ENCODE data around the gene AGAP2.

The AGAP2 gene

DNA sequence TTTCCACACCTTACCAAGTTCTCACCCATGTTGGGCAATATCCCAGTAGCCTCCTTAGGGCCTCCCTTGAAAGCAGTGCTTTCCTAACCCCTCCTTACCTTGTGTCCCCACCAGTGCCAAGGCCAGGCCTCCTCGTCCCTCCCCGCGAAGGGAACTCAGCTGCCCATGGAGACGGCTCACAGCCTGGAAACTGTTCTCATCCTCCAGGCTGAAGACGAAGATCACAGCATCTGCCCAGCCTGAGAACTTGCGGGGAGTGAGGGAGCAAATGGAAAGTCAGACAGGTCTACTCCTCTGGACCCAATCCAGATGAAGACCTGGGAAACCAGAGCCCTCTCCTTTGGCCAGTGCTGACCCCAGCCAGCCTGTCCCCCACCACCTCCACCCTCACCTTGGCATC lies 4.6 kb downstream of the AGAP2 start:
- ATAC-seq (replicated peaks) (no peak), DNase-seq (no peak)
- Mint-ChIP-seq H3K36me3 (ENCODE audit: insufficient read depth) (peaks cover 68% of the 10 kb centered on the region), H3K27me3 (no peaks in the 10 kb centered on the region), H3K4me1 (ENCODE audit: low read depth in 2 of 2) (peaks cover 16 to 20% of the 10 kb centered on the region in 2 donors), H3K4me3 (no peak overlapping the region), H3K9me3 (no peaks in the 10 kb centered on the region), H3K27ac (peak overlapping the region in 1 of 2 donors; percentile 75)

DNA sequence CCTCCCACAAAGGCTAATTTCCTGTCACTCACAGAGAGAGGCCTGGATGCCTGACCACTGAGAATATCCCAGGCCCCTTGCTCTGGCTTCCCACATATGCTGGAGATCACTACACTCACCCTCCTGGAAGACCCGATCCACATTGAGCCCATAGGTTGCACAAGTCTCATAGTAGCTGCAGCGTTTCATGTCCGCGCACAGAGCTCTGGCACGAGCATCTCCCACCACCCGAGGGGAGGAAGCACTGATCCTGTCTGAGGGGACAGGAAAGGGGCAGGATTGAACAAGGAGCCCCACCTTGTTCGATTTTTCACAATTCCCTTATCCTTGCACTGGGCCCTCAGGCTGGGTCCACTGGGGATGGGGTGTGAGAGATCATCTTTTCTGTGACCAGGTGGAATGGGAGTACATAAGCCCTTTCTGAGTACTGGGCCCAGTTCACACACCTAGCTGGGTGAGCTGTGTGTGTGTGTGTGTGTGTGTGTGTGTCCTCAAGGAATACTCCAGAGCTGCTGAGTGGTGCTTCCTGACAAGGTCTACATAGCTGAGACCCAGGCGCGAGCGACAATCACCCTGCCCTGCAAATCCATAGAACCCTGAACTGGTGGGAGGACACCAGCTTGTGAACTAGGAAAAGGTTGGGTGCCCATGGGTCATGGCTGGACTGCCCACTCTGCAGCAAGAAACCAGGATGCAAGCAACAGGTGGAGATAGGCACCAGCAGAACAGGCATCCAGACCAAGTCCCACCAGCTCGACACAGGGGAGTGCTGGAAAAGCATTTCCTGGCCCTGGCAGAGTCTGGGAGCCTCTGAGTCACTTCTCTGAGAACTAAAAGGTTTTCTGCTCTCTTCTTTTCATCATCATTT lies 5.6 kb downstream of the AGAP2 start:
- peaks cover 18 to 19% of the 10 kb centered on the region in 2 donors for H3K4me1 Mint-ChIP-seq (ENCODE audit: low read depth in 2 of 2)
- H3K27me3 Mint-ChIP-seq, result no peaks in the 10 kb centered on the region
- H3K27ac Mint-ChIP-seq, result peak overlapping the region in 1 of 2 donors; percentile 87
- peaks cover 75% of the 10 kb centered on the region for H3K36me3 Mint-ChIP-seq (ENCODE audit: insufficient read depth)
- H3K9me3 Mint-ChIP-seq, result no peaks in the 10 kb centered on the region
- H3K4me3 Mint-ChIP-seq, result no peak overlapping the region
- DNase-seq (no peak), ATAC-seq (replicated peaks) (no peak)

DNA sequence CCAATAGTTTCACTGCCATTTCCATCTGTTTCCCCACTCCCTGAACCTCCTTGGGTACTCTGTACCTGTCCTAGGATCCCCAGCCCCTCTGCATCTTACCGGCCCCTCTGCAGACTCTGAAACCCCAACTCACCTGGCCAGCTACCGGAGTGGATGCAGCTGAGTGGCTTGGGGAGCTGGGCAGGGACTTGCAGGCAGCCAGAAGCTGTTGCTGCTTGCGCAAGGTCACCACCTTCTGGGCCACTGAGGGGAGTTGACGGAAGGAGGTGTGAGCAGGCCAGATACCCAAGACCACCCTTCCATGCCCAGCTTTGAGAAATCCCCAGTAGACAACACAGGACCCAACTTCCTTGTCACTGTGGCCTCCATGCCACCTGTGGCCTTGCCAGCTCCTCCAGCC lies 6.3 kb downstream of the AGAP2 start:
- Mint-ChIP-seq H3K36me3 (ENCODE audit: insufficient read depth) (peaks cover 82% of the 10 kb centered on the region), H3K27ac (peak overlapping the region; percentile 20 to 87), H3K4me3 (no peak overlapping the region), H3K27me3 (no peaks in the 10 kb centered on the region), H3K9me3 (no peaks in the 10 kb centered on the region), H3K4me1 (ENCODE audit: low read depth in 2 of 2) (peaks cover 18 to 19% of the 10 kb centered on the region in 2 donors)
- ATAC-seq (replicated peaks), result no peak
- DNase-seq, result no peak

DNA sequence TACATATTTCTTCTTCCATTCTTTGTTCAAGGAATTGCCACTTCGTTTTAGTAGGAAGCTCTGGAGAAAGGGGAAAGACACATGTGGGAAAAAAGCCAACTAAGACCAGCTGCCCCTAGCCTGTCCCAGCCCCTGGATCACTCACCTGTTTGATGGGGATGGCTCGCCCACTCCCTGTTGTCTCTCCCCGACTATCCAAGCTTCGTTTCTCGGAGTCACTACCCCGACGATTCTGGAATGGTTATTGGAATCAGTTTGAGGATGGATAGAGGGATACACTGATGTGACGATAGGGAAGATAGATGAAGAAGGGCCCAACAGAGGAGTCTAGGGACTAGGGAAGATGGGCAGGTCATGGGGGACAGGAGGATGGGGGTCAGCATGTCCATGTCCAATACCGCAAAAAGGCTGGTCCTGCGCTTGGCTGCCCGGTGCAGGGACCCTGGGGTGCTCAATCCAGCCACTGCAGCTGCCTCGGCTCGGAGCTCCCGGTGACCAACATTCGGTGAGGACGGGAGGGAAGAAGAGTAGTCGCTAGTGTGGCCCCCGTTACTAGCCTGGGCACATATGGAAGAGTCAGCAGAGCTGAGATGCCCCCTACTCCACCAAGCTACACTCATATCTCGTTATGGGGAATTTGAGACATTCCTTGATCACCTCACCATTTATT lies 7.0 kb downstream of the AGAP2 start:
- Mint-ChIP-seq H3K4me3 (no peak overlapping the region), H3K27ac (peak overlapping the region in 1 of 2 donors; percentile 20), H3K4me1 (ENCODE audit: low read depth in 2 of 2) (peaks cover 13% of the 10 kb centered on the region in 2 donors), H3K9me3 (no peaks in the 10 kb centered on the region), H3K36me3 (ENCODE audit: insufficient read depth) (peaks cover 85% of the 10 kb centered on the region), H3K27me3 (no peaks in the 10 kb centered on the region)
- no peak for ATAC-seq (replicated peaks)
- no peak for DNase-seq

DNA sequence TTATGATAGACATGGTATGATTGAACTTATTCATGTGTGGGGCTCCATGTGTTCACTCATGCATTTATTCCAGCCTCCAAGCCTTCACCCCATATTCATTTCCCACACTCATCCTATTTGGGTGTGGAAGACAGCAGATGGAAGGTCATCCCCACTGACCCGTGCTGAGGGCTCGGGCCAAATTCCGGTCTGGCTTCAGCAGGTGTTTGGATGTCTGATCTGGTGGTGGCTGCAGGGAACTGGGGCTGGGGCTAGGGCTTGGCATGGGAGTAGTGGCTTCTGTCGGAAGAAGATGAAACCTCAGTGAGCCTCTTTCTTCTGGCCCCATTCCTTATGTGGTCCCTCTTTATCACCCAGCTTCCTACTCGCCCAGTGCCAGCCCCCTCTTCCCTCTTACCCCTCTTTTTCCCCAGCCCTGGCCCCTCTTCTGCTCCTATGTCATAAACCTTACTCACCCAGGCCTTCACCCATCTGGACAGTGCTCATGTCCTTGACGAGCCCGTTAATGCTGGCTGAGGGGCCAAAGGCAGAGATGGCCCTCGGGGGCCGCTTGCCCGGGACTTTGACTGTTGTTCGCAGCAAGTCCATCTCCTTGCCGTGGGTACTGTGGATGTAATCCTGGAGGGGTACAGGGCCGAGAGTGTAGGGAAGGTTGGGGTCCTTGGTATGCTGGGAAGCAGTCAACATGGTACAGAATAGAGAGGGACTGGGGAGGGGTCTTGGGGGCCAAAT lies 8.0 kb downstream of the AGAP2 start:
- DNase-seq (no peak), ATAC-seq (replicated peaks) (no peak)
- no peak overlapping the region for H3K4me3 Mint-ChIP-seq
- H3K4me1 Mint-ChIP-seq (ENCODE audit: low read depth in 2 of 2), result peaks cover 14 to 16% of the 10 kb centered on the region in 2 donors
- peak overlapping the region; percentile 49 to 73 for H3K27ac Mint-ChIP-seq
- no peaks in the 10 kb centered on the region for H3K27me3 Mint-ChIP-seq
- peaks cover 87% of the 10 kb centered on the region for H3K36me3 Mint-ChIP-seq (ENCODE audit: insufficient read depth)
- H3K9me3 Mint-ChIP-seq, result no peaks in the 10 kb centered on the region

DNA sequence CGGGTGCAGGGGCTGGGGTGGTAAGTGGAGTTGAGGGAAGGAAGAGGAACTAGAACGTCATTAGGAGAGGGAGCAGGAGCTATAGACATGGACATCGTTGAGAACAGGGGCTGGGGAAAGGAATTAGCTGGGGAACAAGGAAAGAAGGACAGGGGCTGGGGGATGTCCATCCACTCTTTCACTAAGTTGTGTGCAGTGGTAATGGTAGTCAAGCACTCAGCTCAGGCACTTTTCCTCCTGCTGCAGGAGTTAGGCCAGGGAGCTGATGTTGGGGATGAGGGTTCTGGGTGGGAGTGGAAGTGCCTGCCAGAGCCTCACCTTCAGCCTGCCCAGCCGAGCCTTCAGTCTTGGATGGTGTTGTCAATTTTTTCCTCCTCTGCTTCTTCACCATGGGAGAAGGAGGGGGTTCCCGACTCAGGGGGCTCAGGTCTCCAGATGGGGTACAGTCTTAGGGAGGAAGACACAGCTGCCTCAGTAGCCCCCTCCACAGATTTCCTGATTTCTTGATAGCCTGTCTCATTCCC lies 9.2 kb downstream of the AGAP2 start:
- DNase-seq (no peak), ATAC-seq (replicated peaks) (no peak)
- Mint-ChIP-seq H3K4me1 (ENCODE audit: low read depth in 2 of 2) (peaks cover 12 to 16% of the 10 kb centered on the region in 2 donors), H3K27me3 (no peaks in the 10 kb centered on the region), H3K27ac (peak overlapping the region; percentile 49 to 73), H3K4me3 (no peak overlapping the region), H3K36me3 (ENCODE audit: insufficient read depth) (peaks cover 85% of the 10 kb centered on the region), H3K9me3 (no peaks in the 10 kb centered on the region)

DNA sequence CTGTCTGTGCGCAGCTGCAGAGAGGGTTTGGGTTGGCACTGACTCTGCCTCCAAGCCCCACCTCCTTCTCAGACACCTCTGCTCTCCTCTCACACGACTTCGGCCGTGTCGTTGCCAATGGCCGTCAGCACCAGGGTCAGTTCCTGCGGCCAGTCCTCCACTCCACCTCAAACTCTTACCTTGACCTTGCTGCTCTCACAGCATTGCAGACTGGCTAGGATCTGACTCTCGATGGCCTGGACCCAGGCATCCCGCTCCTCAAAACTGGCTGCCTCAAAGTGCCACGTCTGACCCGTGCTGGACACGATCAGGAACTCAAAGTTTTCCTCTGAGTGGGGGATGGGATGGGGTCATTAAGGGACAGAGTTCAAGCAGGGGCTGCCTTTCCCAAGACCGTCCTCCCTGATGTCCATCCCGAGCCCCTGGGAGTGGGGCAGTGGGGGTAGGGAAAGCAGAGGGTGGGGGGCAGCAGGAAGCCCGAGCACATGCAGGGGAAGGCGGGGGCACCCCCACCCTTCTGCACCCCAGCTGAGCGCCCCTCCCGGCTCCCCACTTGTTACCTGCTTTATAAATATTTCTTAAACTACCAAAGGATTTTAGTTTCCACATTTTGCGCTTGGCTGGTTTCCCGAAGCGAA lies 10.7 kb downstream of the AGAP2 start:
- H3K27ac Mint-ChIP-seq, result peak overlapping the region; percentile 27 to 88
- peaks cover 77% of the 10 kb centered on the region for H3K36me3 Mint-ChIP-seq (ENCODE audit: insufficient read depth)
- ATAC-seq (replicated peaks) (no peak), DNase-seq (no peak)
- no peaks in the 10 kb centered on the region for H3K27me3 Mint-ChIP-seq
- no peak overlapping the region for H3K4me3 Mint-ChIP-seq
- no peaks in the 10 kb centered on the region for H3K9me3 Mint-ChIP-seq
- peaks cover 19 to 24% of the 10 kb centered on the region in 2 donors for H3K4me1 Mint-ChIP-seq (ENCODE audit: low read depth in 2 of 2)

DNA sequence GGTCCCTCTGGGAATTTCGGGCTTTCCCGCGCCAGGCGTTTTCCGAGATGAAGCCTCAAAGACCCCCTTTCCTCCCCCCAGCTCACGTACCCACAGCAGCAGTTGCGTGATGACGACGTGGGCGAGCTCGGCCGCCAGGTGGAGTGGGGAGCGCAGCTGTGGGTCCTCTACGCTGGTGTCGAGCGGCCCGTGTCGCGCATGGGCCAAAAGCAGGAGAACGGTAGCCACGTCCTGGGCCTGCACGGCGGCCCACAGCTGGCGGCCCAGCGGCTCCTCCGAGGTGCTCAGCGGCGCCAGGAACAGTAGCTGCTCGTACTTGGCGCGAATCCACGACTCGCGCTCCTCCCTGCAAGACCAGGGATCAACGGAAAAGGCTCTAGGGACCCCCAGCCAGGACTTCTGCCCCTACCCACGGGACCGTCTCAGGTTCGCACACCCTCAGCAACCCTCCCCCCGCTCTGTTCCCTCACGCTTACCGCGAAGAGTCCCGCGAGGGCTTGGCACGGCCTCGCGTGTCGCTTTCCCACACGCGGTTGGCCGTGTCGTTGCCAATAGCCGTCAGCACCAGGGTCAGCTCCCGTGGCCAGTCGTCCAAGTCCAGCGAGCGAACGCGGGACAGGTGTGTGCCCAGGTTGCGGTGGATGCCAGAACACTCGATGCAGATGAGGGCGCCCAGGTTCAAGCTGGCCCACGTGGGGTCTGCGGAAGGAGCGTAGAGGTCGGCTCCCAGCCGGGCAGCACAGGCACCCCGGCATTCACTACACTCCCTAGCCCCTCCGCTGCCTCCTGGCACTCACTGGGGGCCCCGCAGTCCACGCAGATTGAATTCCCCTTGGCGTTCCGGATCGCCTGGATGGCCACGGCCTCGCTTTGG lies 11.4 kb downstream of the AGAP2 start:
- ATAC-seq (replicated peaks) (no peak), DNase-seq (no peak)
- Mint-ChIP-seq H3K27me3 (no peaks in the 10 kb centered on the region), H3K4me1 (ENCODE audit: low read depth in 2 of 2) (peaks cover 16 to 25% of the 10 kb centered on the region in 2 donors), H3K27ac (peak overlapping the region in 1 of 2 donors; percentile 88), H3K4me3 (no peak overlapping the region), H3K36me3 (ENCODE audit: insufficient read depth) (peaks cover 72% of the 10 kb centered on the region), H3K9me3 (no peaks in the 10 kb centered on the region)

DNA sequence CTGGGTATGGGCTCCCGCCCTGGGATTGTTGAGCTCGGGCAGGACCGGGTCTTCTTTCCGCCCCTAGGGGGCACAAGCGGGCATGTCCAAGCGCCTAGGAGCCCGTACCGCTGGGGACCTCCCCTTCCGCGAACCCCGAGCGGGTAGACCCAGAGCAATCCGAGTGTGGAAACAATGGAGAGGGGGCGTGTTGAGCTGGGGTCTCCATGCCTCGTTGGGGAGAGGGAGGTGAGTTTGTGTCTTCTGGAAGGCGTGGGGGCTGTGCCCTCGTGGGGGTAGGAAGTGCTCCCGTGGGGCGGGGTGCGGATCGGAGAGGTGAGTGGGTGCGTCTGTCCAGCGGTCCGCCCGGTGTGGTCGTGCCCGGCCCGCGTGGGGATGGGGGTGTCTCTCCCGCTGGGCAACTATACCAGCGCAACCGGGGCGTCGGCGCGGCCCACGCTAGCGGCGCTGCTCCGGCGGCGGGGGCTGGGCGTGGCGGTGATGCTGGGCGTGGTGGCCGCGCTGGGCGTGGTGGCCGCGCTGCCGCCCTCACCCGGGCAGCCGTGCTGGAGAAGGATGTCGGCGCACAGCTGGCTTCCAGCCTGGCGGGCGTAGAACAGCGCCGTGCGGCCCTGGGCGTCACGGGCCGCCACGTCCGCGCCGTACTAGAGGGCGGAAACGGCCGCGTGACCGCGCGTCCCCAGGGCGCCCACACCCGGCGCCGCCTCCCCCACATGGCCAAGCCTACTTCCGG lies 12.2 kb downstream of the AGAP2 start:
- no peak for DNase-seq
- no peaks in the 10 kb centered on the region for H3K27me3 Mint-ChIP-seq

DNA sequence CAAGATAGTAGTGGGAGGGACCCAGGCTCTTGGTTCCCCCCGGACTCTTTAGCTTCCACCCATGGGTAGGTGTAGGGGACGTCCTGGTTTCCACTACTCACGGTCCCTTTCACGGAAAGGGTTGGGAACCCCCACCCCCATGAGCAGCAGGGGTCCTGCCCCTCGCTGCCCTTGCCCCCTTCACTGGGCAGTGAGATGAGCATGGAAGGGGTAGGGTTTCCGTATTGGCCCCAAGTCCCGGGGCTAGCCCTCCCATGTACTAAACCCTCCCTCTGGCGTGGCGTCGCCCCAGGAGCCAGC lies 12.7 kb downstream of the AGAP2 start:
- H3K9me3 Mint-ChIP-seq, result no peaks in the 10 kb centered on the region
- peaks cover 22 to 31% of the 10 kb centered on the region in 2 donors for H3K4me1 Mint-ChIP-seq (ENCODE audit: low read depth in 2 of 2)
- no peak for DNase-seq
- ATAC-seq (replicated peaks), result no peak
- H3K27me3 Mint-ChIP-seq, result no peaks in the 10 kb centered on the region
- H3K4me3 Mint-ChIP-seq, result peak overlapping the region in 1 of 2 donors; percentile 72
- H3K27ac Mint-ChIP-seq, result peak overlapping the region; percentile 77 to 93
- H3K36me3 Mint-ChIP-seq (ENCODE audit: insufficient read depth), result peaks cover 63% of the 10 kb centered on the region

More for the DNA sequence above, 12.2 kb downstream of the AGAP2 start:
- peak overlapping the region in 1 of 2 donors; percentile 72 for H3K4me3 Mint-ChIP-seq
- peak overlapping the region; percentile 77 to 93 for H3K27ac Mint-ChIP-seq
- peaks cover 64% of the 10 kb centered on the region for H3K36me3 Mint-ChIP-seq (ENCODE audit: insufficient read depth)
- peak; percentile 36 for ATAC-seq (replicated peaks)
- H3K4me1 Mint-ChIP-seq (ENCODE audit: low read depth in 2 of 2), result peaks cover 22 to 27% of the 10 kb centered on the region in 2 donors
- no peaks in the 10 kb centered on the region for H3K9me3 Mint-ChIP-seq

DNA sequence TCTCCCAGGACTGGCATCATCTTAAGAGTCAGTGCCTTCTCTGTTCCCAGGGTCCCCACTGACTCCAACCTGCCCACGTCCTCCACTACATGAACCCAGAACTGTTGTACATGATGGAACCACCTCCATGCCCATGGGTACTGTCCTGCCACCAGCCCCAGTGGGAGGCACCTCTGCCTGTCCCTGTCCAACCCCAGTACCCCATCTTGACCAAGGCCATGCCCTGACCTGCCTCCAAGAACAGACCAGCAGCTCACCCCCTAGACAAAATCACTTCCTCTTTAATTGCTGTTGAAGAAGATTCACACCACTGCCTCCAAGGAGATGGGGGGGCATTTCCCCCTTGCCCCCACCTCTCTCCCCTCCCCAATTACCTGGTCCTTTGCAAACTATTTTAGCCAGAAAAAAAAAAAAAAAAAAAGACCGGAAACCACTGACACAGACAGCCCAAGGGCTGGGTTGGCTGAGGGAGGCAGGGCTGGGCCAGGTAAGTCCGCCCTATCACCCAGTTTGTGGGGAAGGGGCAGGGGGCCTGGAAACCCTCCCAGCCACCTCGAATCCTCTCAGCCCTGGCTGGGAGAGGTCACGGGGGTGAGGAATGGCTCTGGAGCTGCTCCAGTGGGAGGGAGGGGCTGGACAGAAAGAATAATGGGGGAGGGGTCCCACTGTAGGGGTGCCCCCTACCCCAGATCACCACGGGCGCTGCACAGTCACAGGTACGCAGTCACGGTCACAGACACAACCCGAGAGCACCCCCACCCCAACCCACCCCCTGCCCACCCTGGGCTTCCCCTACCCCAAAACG lies 13.4 kb downstream of the AGAP2 start:
- H3K27me3 Mint-ChIP-seq, result no peaks in the 10 kb centered on the region
- DNase-seq (no peak), ATAC-seq (replicated peaks) (peak; percentile 25)
- no peaks in the 10 kb centered on the region for H3K9me3 Mint-ChIP-seq
- H3K27ac Mint-ChIP-seq, result peak overlapping the region; percentile 7 to 89
- peaks cover 62% of the 10 kb centered on the region for H3K36me3 Mint-ChIP-seq (ENCODE audit: insufficient read depth)
- peaks cover 22 to 32% of the 10 kb centered on the region in 2 donors for H3K4me1 Mint-ChIP-seq (ENCODE audit: low read depth in 2 of 2)
- H3K4me3 Mint-ChIP-seq, result no peak overlapping the region

Measured in effector memory CD8-positive, alpha-beta T cell (primary cell).